Neural progenitor cell (in vitro differentiated cells): ENCODE results near the gene UNC13B. TPM values are rescaled to one million over a fixed set of nuclear protein-coding genes. Genes with fewer than 3 reads are reported as not detected.

ENCODE experiments used
- DNase-seq: peaks from one replicate; pipeline ENCODE4 v3.0.0-alpha.2; 2016; ENCODE audit warnings: low spot score
- H2AFZ ChIP-seq: fragments of 200-600 bp; sonication (generic); replicated peaks from 2 replicates; pipeline ENCODE4 v1.6.1; 2016; ENCODE audit warnings: antibody characterized with exemption
- H3F3A ChIP-seq: fragments of 200-600 bp; sonication (generic); 2 replicates; pipeline ENCODE4 v1.6.1; 2016; ENCODE audit warnings: antibody characterized with exemption, low read depth
- H3K27ac ChIP-seq: fragments of 200-600 bp; sonication (generic); 2 replicates; pipeline ENCODE4 v1.5.1; 2016; ENCODE audit warnings: mild to moderate bottlenecking
- H3K27me3 ChIP-seq: fragments of 200-600 bp; sonication (generic); 2 replicates; pipeline ENCODE4 v1.6.1; 2016; ENCODE audit warnings: mild to moderate bottlenecking, moderate library complexity
- H3K36me3 ChIP-seq: fragments of 200-600 bp; sonication (generic); 2 replicates; pipeline ENCODE4 v1.5.1; 2016
- H3K4me1 ChIP-seq: fragments of 200-600 bp; sonication (generic); 2 replicates; pipeline ENCODE4 v1.6.1; 2016; ENCODE audit warnings: mixed run types
- H3K4me2 ChIP-seq: fragments of 200-600 bp; sonication (generic); 2 replicates; pipeline ENCODE4 v1.6.1; 2016
- H3K4me3 ChIP-seq: fragments of 200-600 bp; sonication (generic); 2 replicates; pipeline ENCODE4 v1.5.1; 2016
- H3K79me2 ChIP-seq: fragments of 200-600 bp; sonication (generic); 2 replicates; pipeline ENCODE4 v1.6.1; 2016; ENCODE audit warnings: low read depth
- H3K9ac ChIP-seq: fragments of 200-600 bp; sonication (generic); 2 replicates; pipeline ENCODE4 v1.6.1; 2016
- H3K9me3 ChIP-seq: fragments of 200-600 bp; sonication (generic); 2 replicates; pipeline ENCODE4 v1.5.1; 2016; ENCODE audit warnings: low read depth
- H4K20me1 ChIP-seq: fragments of 200-600 bp; sonication (generic); 2 replicates; pipeline ENCODE4 v1.6.1; 2016; ENCODE audit warnings: low read depth
- H3K27ac Mint-ChIP-seq: 3 replicates; pipeline ENCODE4 v1.8.0; 2021; ENCODE audit warnings: mixed read lengths
- H3K27me3 Mint-ChIP-seq: 2 replicates; pipeline ENCODE4 v1.8.0; 2022; ENCODE audit warnings: low read depth, mild to moderate bottlenecking, inconsistent platforms, moderate library complexity, mixed read lengths; ENCODE audit not compliant: insufficient read depth
- H3K36me3 Mint-ChIP-seq: 3 replicates; pipeline ENCODE4 v1.8.0; 2021; ENCODE audit warnings: mixed read lengths
- H3K4me1 Mint-ChIP-seq: 3 replicates; pipeline ENCODE4 v1.8.0; 2021; ENCODE audit warnings: mixed read lengths
- H3K4me3 Mint-ChIP-seq: 3 replicates; pipeline ENCODE4 v1.8.0; 2021; ENCODE audit warnings: mild to moderate bottlenecking, moderate library complexity, mixed read lengths
- H3K9me3 Mint-ChIP-seq: 3 replicates; pipeline ENCODE4 v1.8.0; 2020; ENCODE audit warnings: mixed read lengths
- EZH2 ChIP-seq: fragments of 200-600 bp; sonication (generic); IDR thresholded peaks from 2 replicates; pipeline ENCODE4 v1.6.1; 2017; ENCODE audit warnings: antibody characterized with exemption, mild to moderate bottlenecking, moderate library complexity
- EZH2phosphoT487 ChIP-seq: fragments of 200-600 bp; sonication (generic); IDR thresholded peaks from 2 replicates; pipeline ENCODE4 v1.6.1; 2017; ENCODE audit warnings: antibody characterized with exemption
- total RNA-seq: library from RNA; depleted of rRNA; stranded (reverse); fragments of >200 nt; gene quantifications from 2 replicates; pipeline ENCODE4 v1.2.3, GENCODE V29; 2015; ENCODE audit warnings: low replicate concordance
- TF ChIP-seq, protein P1 (sequence below): fragments of 200-600 bp; sonication (generic); IDR thresholded peaks from 2 replicates; pipeline ENCODE4 v1.5.1; 2017; ENCODE audit warnings: antibody characterized with exemption, mild to moderate bottlenecking

The UNC13B gene
- total RNA-seq, 1 donor from 2014 or later, result 40.7 TPM

DNA sequence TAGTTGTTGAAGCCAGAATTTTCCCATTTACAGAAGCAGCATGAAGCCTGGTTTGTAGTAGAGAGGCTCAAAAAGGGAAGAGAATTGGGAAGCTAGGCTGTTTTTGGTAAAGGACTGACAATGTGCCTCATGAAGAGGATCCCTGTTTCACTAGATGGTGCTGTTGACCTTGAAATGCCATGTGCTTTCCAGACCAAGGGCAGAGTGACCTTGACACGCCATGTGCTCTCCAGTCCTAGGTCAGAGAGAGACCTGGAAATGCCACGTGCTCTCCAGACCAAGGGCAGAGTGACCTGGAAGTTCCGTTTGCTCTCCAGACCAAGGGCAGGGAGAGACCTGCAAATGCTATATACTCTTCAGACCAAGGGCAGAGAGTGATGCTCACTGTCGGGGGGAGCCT is 32.0 kb downstream of the UNC13B start:
- Histone ChIP-seq H3K4me2 (no peak overlapping the region), H3K36me3 (no peaks in the 10 kb centered on the region), H3K27ac (no peak overlapping the region), H3K4me1 (no peaks in the 10 kb centered on the region), H3K79me2 (peaks cover 15% of the 10 kb centered on the region), H3K4me3 (no peak overlapping the region), H2AFZ (no peak overlapping the region), H4K20me1 (no peaks in the 10 kb centered on the region), H3K9me3 (peaks cover 4% of the 10 kb centered on the region), H3K27me3 (no peaks in the 10 kb centered on the region), H3F3A (no peaks in the 10 kb centered on the region), H3K9ac (no peak overlapping the region)
- no peak overlapping the region for H3K27ac Mint-ChIP-seq
- peaks cover 21% of the 10 kb centered on the region for H3K36me3 Mint-ChIP-seq
- peaks cover 4% of the 10 kb centered on the region for H3K27me3 Mint-ChIP-seq
- TF ChIP-seq EZH2 (no peak), EZH2phosphoT487 (no peak)
- TF ChIP-seq, protein P1, sequence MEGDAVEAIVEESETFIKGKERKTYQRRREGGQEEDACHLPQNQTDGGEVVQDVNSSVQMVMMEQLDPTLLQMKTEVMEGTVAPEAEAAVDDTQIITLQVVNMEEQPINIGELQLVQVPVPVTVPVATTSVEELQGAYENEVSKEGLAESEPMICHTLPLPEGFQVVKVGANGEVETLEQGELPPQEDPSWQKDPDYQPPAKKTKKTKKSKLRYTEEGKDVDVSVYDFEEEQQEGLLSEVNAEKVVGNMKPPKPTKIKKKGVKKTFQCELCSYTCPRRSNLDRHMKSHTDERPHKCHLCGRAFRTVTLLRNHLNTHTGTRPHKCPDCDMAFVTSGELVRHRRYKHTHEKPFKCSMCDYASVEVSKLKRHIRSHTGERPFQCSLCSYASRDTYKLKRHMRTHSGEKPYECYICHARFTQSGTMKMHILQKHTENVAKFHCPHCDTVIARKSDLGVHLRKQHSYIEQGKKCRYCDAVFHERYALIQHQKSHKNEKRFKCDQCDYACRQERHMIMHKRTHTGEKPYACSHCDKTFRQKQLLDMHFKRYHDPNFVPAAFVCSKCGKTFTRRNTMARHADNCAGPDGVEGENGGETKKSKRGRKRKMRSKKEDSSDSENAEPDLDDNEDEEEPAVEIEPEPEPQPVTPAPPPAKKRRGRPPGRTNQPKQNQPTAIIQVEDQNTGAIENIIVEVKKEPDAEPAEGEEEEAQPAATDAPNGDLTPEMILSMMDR, result no peak
- H3K9me3 Mint-ChIP-seq, result peaks cover 53% of the 10 kb centered on the region
- H3K4me1 Mint-ChIP-seq, result no peaks in the 10 kb centered on the region
- DNase-seq, result no peak
- no peak overlapping the region for H3K4me3 Mint-ChIP-seq

DNA sequence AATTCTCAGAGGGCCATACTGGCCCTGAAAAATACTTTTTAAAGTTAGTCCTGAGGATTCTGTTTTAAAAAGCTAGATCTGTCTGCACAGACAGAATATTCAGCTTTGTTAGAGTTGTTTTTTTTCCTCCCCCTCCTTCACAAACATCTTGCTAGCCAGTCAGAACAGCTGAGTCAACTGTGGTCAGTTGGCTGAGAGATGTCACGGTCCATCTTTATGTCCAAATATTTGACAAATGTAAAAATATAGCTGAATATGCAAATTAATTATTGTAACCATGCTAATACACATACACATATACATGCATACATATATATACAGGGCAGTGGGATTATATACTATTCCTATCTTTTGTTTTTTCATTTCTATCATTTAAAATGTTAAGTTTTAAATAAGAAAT is 33.9 kb downstream of the UNC13B start:
- no peaks in the 10 kb centered on the region for H3K27me3 ChIP-seq
- no peak overlapping the region for H3K27ac ChIP-seq
- no peak overlapping the region for H2AFZ ChIP-seq
- H3K36me3 Mint-ChIP-seq, result peaks cover 12% of the 10 kb centered on the region
- H3K9me3 ChIP-seq, result peaks cover 4% of the 10 kb centered on the region
- peaks cover 20% of the 10 kb centered on the region for H3K79me2 ChIP-seq
- no peak overlapping the region for H3K27ac Mint-ChIP-seq
- H3K27me3 Mint-ChIP-seq, result peaks cover 4% of the 10 kb centered on the region
- TF ChIP-seq, protein P1, result no peak
- TF ChIP-seq EZH2 (no peak), EZH2phosphoT487 (no peak)
- H3K4me2 ChIP-seq, result no peak overlapping the region
- no peaks in the 10 kb centered on the region for H3K36me3 ChIP-seq
- H3K9me3 Mint-ChIP-seq, result peaks cover 52% of the 10 kb centered on the region
- H3K4me3 ChIP-seq, result no peak overlapping the region
- no peak overlapping the region for H3K9ac ChIP-seq
- H3K4me1 Mint-ChIP-seq, result no peaks in the 10 kb centered on the region
- H3K4me3 Mint-ChIP-seq, result no peak overlapping the region
- H3K4me1 ChIP-seq, result no peaks in the 10 kb centered on the region
- H3F3A ChIP-seq, result no peaks in the 10 kb centered on the region
- no peak for DNase-seq
- no peaks in the 10 kb centered on the region for H4K20me1 ChIP-seq

DNA sequence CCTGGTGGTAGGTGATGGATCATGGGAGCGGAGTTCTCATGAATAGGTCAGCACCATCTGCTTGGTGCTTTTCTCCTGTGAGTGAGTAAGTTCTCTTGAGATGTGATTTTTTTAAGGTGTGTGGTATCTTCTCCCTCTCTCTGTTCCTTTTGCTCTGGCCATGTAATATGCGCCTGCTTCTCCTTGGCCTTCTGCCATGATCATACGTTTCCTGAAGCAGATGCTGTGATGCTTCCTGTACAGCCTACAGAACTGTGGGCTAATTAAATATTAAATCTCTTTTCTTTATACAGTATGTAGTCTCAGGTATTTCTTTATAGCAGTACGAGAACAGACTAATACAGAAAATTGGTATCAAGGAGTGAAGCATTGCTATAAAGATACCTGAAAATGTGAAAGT is 36.4 kb downstream of the UNC13B start:
- no peak overlapping the region for H3K9ac ChIP-seq
- TF ChIP-seq, protein P1, result no peak
- no peak for TF ChIP-seq EZH2
- no peaks in the 10 kb centered on the region for H3K27me3 ChIP-seq
- no peaks in the 10 kb centered on the region for H3F3A ChIP-seq
- Mint-ChIP-seq H3K4me3 (no peak overlapping the region), H3K4me1 (no peaks in the 10 kb centered on the region), H3K27me3 (peaks cover 3% of the 10 kb centered on the region), H3K9me3 (peaks cover 44% of the 10 kb centered on the region), H3K27ac (no peak overlapping the region), H3K36me3 (peaks cover 10% of the 10 kb centered on the region)
- H4K20me1 ChIP-seq, result no peaks in the 10 kb centered on the region
- peaks cover under 1% of the 10 kb centered on the region for H3K9me3 ChIP-seq
- H3K27ac ChIP-seq, result no peak overlapping the region
- H3K4me1 ChIP-seq, result no peaks in the 10 kb centered on the region
- no peak overlapping the region for H3K4me2 ChIP-seq
- peaks cover 20% of the 10 kb centered on the region for H3K79me2 ChIP-seq
- no peak overlapping the region for H2AFZ ChIP-seq
- no peak overlapping the region for H3K4me3 ChIP-seq
- no peaks in the 10 kb centered on the region for H3K36me3 ChIP-seq
- DNase-seq, result no peak

DNA sequence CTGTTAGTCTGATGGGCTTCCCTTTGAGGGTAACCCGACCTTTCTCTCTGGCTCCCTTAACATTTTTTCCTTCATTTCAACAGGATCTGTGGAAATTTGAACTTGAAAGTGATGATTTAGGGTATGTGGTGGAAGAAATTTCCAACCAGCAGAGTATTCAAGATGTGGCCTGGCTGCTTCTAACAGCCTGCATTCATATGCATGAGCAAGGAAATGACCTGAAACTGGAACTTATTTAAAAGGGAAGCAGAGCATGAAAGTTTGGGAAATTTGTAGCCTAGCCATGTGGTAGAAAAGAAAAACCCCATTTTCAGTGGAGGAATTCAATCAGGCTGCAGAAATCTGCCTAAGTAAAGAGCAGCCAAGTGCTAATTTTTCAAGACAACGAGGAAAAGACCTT is 41.7 kb downstream of the UNC13B start:
- Histone ChIP-seq H3K9me3 (no peaks in the 10 kb centered on the region), H4K20me1 (no peaks in the 10 kb centered on the region), H2AFZ (no peak overlapping the region), H3K79me2 (peaks cover 7% of the 10 kb centered on the region), H3K36me3 (no peaks in the 10 kb centered on the region), H3K27me3 (no peaks in the 10 kb centered on the region), H3F3A (no peaks in the 10 kb centered on the region), H3K27ac (no peak overlapping the region), H3K4me2 (no peak overlapping the region), H3K4me1 (no peaks in the 10 kb centered on the region), H3K4me3 (no peak overlapping the region), H3K9ac (no peak overlapping the region)
- no peak for DNase-seq
- Mint-ChIP-seq H3K4me3 (no peak overlapping the region), H3K27me3 (peaks cover 4% of the 10 kb centered on the region), H3K27ac (no peak overlapping the region), H3K4me1 (no peaks in the 10 kb centered on the region), H3K36me3 (peaks cover 8% of the 10 kb centered on the region), H3K9me3 (peaks cover 39% of the 10 kb centered on the region)
- no peak for TF ChIP-seq EZH2
- TF ChIP-seq, protein P1, result no peak
- no peak for TF ChIP-seq EZH2phosphoT487
